ENCODE measurements around the gene ATF1.
"Not testable (repeated sequence)": the region's sequence is repeated elsewhere in the genome, so short reads cannot be mapped to it uniquely, and the experiment has no call there.

Gene ATF1

GRCh38 chr12:50799908-50800307 is 36.0 kb downstream of the ATF1 start:
- no CpG with 5 or more reads among the region's 2 CpGs for WGBS, 2 experiments (ENCODE audit: insufficient coverage in 2 of 2)
- H3K36me3 ChIP-seq (ENCODE audit: control insufficient read depth, insufficient read depth, low read length): peaks cover 56% of the 10 kb centered on the region
- no peak overlapping the region for H3K4me3 ChIP-seq (ENCODE audit: extremely low read depth, insufficient read depth, low read length, poor library complexity, severe bottlenecking)
- H3K4me1 ChIP-seq (ENCODE audit: control insufficient read depth, insufficient read depth, low read length, poor library complexity, severe bottlenecking): no peaks in the 10 kb centered on the region
- peaks cover 23% of the 10 kb centered on the region for H3K9me3 ChIP-seq (ENCODE audit: control insufficient read depth, low read length)
- no peak overlapping the region for H3K27ac ChIP-seq (ENCODE audit: low read depth, low read length, severe bottlenecking)

DNA sequence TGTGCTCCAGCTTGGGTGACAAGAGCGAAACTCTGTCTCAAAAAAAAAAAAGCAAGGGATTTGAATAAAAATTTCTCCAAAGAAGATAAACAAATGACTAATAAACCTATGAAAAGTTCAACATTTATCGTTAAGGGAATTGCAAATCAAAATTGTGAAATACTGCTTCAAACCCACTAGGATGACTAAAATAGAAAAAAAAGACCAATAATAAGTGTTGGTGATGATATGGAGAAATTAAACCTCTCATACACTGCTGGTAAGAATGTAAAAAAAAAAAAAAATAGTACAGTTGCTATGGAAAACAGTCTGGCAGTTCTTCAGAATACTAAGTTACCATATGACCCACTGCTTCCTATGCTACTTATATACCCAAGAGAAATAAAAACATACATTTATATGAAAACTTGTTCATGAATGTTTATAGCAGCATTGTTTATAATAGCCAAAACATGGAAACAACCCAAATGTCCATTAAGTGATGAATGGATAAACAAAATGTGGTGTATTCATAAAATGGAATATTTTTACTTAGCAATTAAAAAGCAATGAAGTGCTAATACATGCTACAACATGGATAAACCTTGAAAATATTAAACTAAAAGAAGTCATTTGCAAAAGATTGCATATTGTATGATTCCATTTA is 39.5 kb downstream of the ATF1 start:
- Histone ChIP-seq H3K4me1 (ENCODE audit: control insufficient read depth, insufficient read depth, low read length, poor library complexity, severe bottlenecking) (no peaks in the 10 kb centered on the region), H3K27ac (ENCODE audit: low read depth, low read length, severe bottlenecking) (no peak overlapping the region), H3K9me3 (ENCODE audit: control insufficient read depth, low read length) (peaks cover 23% of the 10 kb centered on the region), H3K36me3 (ENCODE audit: control insufficient read depth, insufficient read depth, low read length) (peaks cover 30% of the 10 kb centered on the region), H3K4me3 (ENCODE audit: extremely low read depth, insufficient read depth, low read length, poor library complexity, severe bottlenecking) (no peak overlapping the region)
- WGBS, 2 experiments (ENCODE audit: insufficient coverage in 2 of 2): no CpG with 5 or more reads among the region's 2 CpGs

DNA sequence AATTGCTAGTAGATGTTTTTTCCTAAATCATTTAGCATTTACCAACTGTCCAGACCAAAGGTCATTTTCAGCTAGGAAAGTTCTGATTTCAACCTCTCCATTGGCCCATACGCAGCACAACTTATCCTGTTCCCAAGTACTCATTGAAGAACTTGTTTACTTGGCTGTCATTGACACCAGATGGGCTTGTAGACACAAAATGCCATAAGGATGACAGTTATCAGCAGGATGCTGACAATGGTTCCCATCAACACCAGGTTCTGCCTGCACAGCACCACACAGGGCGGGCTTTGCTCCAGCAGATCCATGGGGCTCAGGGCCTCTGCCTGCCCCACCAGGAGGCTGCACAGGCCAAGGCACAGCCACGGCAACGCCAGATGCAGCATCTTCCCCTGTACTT is 42.3 kb downstream of the ATF1 start:
- H3K4me1 ChIP-seq (ENCODE audit: control insufficient read depth, insufficient read depth, low read length, poor library complexity, severe bottlenecking): no peaks in the 10 kb centered on the region
- peaks cover 32% of the 10 kb centered on the region for H3K36me3 ChIP-seq (ENCODE audit: control insufficient read depth, insufficient read depth, low read length)
- no peak overlapping the region for H3K27ac ChIP-seq (ENCODE audit: low read depth, low read length, severe bottlenecking)
- WGBS, 2 experiments (ENCODE audit: insufficient coverage in 2 of 2): 95 to 96% methylated on average over 2 to 4 of the region's 4 CpGs
- no peaks in the 10 kb centered on the region for H3K9me3 ChIP-seq (ENCODE audit: control insufficient read depth, low read length)
- no peak overlapping the region for H3K4me3 ChIP-seq (ENCODE audit: extremely low read depth, insufficient read depth, low read length, poor library complexity, severe bottlenecking)

GRCh38 chr12:50809131-50809530 is 45.2 kb downstream of the ATF1 start:
- not testable (repeated sequence) for H3K4me1 ChIP-seq (ENCODE audit: control insufficient read depth, insufficient read depth, low read length, poor library complexity, severe bottlenecking); H3K27ac ChIP-seq (ENCODE audit: low read depth, low read length, severe bottlenecking); H3K4me3 ChIP-seq (ENCODE audit: extremely low read depth, insufficient read depth, low read length, poor library complexity, severe bottlenecking); H3K9me3 ChIP-seq (ENCODE audit: control insufficient read depth, low read length)
- WGBS, 2 experiments (ENCODE audit: insufficient coverage in 2 of 2): 80 to 100% methylated on average over 1 of the region's 4 CpGs
- H3K36me3 ChIP-seq (ENCODE audit: control insufficient read depth, insufficient read depth, low read length): peaks cover 57% of the 10 kb centered on the region

GRCh38 chr12:50814921-50815320 is 51.0 kb downstream of the ATF1 start:
- not testable (repeated sequence) for H3K4me3 ChIP-seq (ENCODE audit: extremely low read depth, insufficient read depth, low read length, poor library complexity, severe bottlenecking); H3K4me1 ChIP-seq (ENCODE audit: control insufficient read depth, insufficient read depth, low read length, poor library complexity, severe bottlenecking); H3K9me3 ChIP-seq (ENCODE audit: control insufficient read depth, low read length); H3K27ac ChIP-seq (ENCODE audit: low read depth, low read length, severe bottlenecking)
- H3K36me3 ChIP-seq (ENCODE audit: control insufficient read depth, insufficient read depth, low read length): peaks cover 85% of the 10 kb centered on the region
- 93 to 100% methylated on average over 6 of the region's 7 CpGs for WGBS, 2 experiments (ENCODE audit: insufficient coverage in 2 of 2)

- Histone ChIP-seq H3K4me3 (ENCODE audit: extremely low read depth, insufficient read depth, low read length, poor library complexity, severe bottlenecking) (no peak overlapping the region), H3K27ac (ENCODE audit: low read depth, low read length, severe bottlenecking) (no peak overlapping the region), H3K36me3 (ENCODE audit: control insufficient read depth, insufficient read depth, low read length) (peaks cover 38% of the 10 kb centered on the region), H3K9me3 (ENCODE audit: control insufficient read depth, low read length) (no peaks in the 10 kb centered on the region), H3K4me1 (ENCODE audit: control insufficient read depth, insufficient read depth, low read length, poor library complexity, severe bottlenecking) (no peaks in the 10 kb centered on the region)
These were observed 56.3 kb downstream of the ATF1 start for GRCh38 chr12:50820177-50820576.

DNA sequence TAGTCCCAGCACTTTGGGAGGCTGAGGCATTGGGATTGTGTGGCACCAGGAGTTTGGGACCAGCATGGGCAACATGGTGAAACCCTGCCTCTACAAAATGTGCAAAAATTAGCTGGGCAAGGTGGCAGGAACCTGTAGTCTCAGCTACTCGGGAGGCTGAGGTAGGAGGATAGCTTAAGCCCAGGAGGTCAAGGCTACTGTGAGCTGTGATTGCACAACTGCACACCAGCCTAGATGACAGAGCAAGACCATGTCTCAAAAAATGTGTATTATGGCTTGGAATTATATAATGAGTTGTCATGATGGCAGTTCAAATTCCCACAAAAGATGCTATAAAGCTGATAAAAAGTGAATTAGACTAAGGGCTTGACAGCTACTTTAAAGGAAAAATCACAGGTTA is 58.2 kb downstream of the ATF1 start:
- H3K36me3 ChIP-seq (ENCODE audit: control insufficient read depth, insufficient read depth, low read length): peaks cover 19% of the 10 kb centered on the region
- H3K4me3 ChIP-seq (ENCODE audit: extremely low read depth, insufficient read depth, low read length, poor library complexity, severe bottlenecking): no peak overlapping the region
- H3K9me3 ChIP-seq (ENCODE audit: control insufficient read depth, low read length): no peaks in the 10 kb centered on the region
- 83 to 100% methylated on average over 1 of the region's 1 CpG for WGBS, 2 experiments (ENCODE audit: insufficient coverage in 2 of 2)
- H3K27ac ChIP-seq (ENCODE audit: low read depth, low read length, severe bottlenecking): no peak overlapping the region
- H3K4me1 ChIP-seq (ENCODE audit: control insufficient read depth, insufficient read depth, low read length, poor library complexity, severe bottlenecking): no peaks in the 10 kb centered on the region

GRCh38 chr12:50823724-50824123 is 59.8 kb downstream of the ATF1 start:
- not testable (repeated sequence) for H3K9me3 ChIP-seq (ENCODE audit: control insufficient read depth, low read length); H3K4me1 ChIP-seq (ENCODE audit: control insufficient read depth, insufficient read depth, low read length, poor library complexity, severe bottlenecking); H3K27ac ChIP-seq (ENCODE audit: low read depth, low read length, severe bottlenecking); H3K4me3 ChIP-seq (ENCODE audit: extremely low read depth, insufficient read depth, low read length, poor library complexity, severe bottlenecking)
- peaks cover 11% of the 10 kb centered on the region for H3K36me3 ChIP-seq (ENCODE audit: control insufficient read depth, insufficient read depth, low read length)
- WGBS, 2 experiments (ENCODE audit: insufficient coverage in 2 of 2): 85 to 87% methylated on average over 7 to 8 of the region's 11 CpGs

DNA sequence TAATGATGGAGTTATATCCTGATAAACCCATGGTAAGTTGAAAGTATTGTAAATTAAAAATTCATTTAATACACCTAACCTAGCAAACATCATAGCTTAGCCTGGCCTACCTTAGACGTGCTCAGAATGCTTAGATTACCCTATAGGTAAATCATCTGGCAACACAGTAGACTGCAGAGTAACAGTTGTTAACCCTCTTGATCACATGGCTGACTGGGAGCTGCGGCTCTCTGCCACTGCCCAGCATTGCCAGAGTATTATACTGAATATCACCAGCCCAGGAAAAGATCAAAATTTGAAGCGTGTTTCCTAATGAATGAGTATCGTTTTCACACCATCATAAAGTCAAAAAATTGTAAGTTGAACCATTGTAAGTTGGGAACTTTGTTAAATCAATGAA is 61.0 kb downstream of the ATF1 start:
- Histone ChIP-seq H3K4me3 (ENCODE audit: extremely low read depth, insufficient read depth, low read length, poor library complexity, severe bottlenecking) (no peak overlapping the region), H3K4me1 (ENCODE audit: control insufficient read depth, insufficient read depth, low read length, poor library complexity, severe bottlenecking) (no peaks in the 10 kb centered on the region), H3K27ac (ENCODE audit: low read depth, low read length, severe bottlenecking) (no peak overlapping the region), H3K9me3 (ENCODE audit: control insufficient read depth, low read length) (no peaks in the 10 kb centered on the region), H3K36me3 (ENCODE audit: control insufficient read depth, insufficient read depth, low read length) (no peaks in the 10 kb centered on the region)
- WGBS, 2 experiments (ENCODE audit: insufficient coverage in 2 of 2): 30 to 50% methylated on average over 1 of the region's 4 CpGs

DNA sequence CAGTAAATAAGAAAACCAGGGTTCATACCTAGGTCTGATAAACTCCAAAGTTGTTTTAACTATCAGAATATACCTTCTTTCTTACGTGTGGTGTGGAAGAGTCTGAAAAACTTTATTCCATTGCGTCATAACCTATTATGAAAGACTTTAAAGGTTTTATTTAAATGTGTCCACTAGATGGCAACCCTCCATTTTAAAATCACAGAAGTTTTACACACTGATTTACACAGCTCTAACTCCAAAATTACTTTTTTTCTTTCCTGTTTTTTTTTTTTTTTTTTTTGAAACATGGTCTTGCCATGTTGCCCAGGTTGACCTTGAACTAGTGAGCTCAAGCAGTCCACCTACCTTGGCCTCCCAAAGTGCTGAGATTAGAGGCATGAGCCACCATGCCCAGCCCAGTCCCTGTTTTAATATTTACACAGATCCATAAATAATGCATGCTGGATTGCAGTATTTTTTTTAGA is 61.5 kb downstream of the ATF1 start:
- H3K27ac ChIP-seq (ENCODE audit: low read depth, low read length, severe bottlenecking): no peak overlapping the region
- H3K4me3 ChIP-seq (ENCODE audit: extremely low read depth, insufficient read depth, low read length, poor library complexity, severe bottlenecking): no peak overlapping the region
- no CpG with 5 or more reads among the region's 2 CpGs for WGBS, 2 experiments (ENCODE audit: insufficient coverage in 2 of 2)
- no peaks in the 10 kb centered on the region for H3K4me1 ChIP-seq (ENCODE audit: control insufficient read depth, insufficient read depth, low read length, poor library complexity, severe bottlenecking)
- no peaks in the 10 kb centered on the region for H3K36me3 ChIP-seq (ENCODE audit: control insufficient read depth, insufficient read depth, low read length)
- H3K9me3 ChIP-seq (ENCODE audit: control insufficient read depth, low read length): no peaks in the 10 kb centered on the region

GRCh38 chr12:50828121-50828520 is 64.2 kb downstream of the ATF1 start:
- Histone ChIP-seq H3K9me3 (ENCODE audit: control insufficient read depth, low read length) (peaks cover 5% of the 10 kb centered on the region), H3K4me3 (ENCODE audit: extremely low read depth, insufficient read depth, low read length, poor library complexity, severe bottlenecking) (no peak overlapping the region), H3K4me1 (ENCODE audit: control insufficient read depth, insufficient read depth, low read length, poor library complexity, severe bottlenecking) (no peaks in the 10 kb centered on the region), H3K27ac (ENCODE audit: low read depth, low read length, severe bottlenecking) (no peak overlapping the region), H3K36me3 (ENCODE audit: control insufficient read depth, insufficient read depth, low read length) (no peaks in the 10 kb centered on the region)
- 83 to 100% methylated on average over 1 of the region's 1 CpG for WGBS, 2 experiments (ENCODE audit: insufficient coverage in 2 of 2)

All from mesodermal cell (in vitro differentiated cells).